BE2C (cell line): ENCODE measurements around the gene GALP.
"Not testable (repeated sequence)": the region's sequence is repeated elsewhere in the genome, so short reads cannot be mapped to it uniquely, and the experiment has no call there.

Experiments used
- DNase-seq: peaks from one replicate; pipeline ENCODE4 v3.0.0-alpha.2; 2020
- H3K27me3 ChIP-seq: fragments of 250-450 bp; sonication (Bioruptor Pico); 2 replicates; pipeline ENCODE4 v1.5.1; 2020; ENCODE audit warnings: mild to moderate bottlenecking
- H3K36me3 ChIP-seq: fragments of 250-450 bp; sonication (Bioruptor Pico); 2 replicates; pipeline ENCODE4 v1.5.1; 2020; ENCODE audit warnings: mild to moderate bottlenecking
- H3K4me1 ChIP-seq: fragments of 250-450 bp; sonication (Bioruptor Pico); 2 replicates; pipeline ENCODE4 v1.5.1; 2020
- H3K4me3 ChIP-seq: 2 replicates; pipeline ENCODE4 v1.5.1; 2011; ENCODE audit warnings: low read depth, low read length
- H3K9me3 ChIP-seq: fragments of 250-450 bp; sonication (Bioruptor Pico); 2 replicates; pipeline ENCODE4 v1.5.1; 2020
- CTCF ChIP-seq: IDR thresholded peaks from 2 replicates; pipeline ENCODE4 v1.5.1; 2012; ENCODE audit warnings: mild to moderate bottlenecking, low read depth, low read length

GALP gene

GRCh38 chr19:56193981-56194640 is 18.3 kb downstream of the GALP start:
- Histone ChIP-seq H3K9me3 (no peaks in the 10 kb centered on the region), H3K4me3 (no peak overlapping the region), H3K4me1 (no peaks in the 10 kb centered on the region), H3K27me3 (peaks cover 4% of the 10 kb centered on the region), H3K36me3 (no peaks in the 10 kb centered on the region)
- no peak for TF ChIP-seq CTCF
- no peak for DNase-seq

GRCh38 chr19:56197646-56198045 is 21.8 kb downstream of the GALP start, which contains the start of gene ZSCAN5B:
TSS of gene ZSCAN5B (minus strand) at chr19:56197783. CDS start at chr19:56193052, 4,731 bp downstream.
- not testable (repeated sequence) for H3K4me3 ChIP-seq, H3K4me1 ChIP-seq, H3K9me3 ChIP-seq, DNase-seq, H3K36me3 ChIP-seq
- H3K27me3 ChIP-seq, result peaks cover 21% of the 10 kb centered on the region

GRCh38 chr19:56199687-56200086 is 23.9 kb downstream of the GALP start:
- Histone ChIP-seq H3K36me3 (no peaks in the 10 kb centered on the region), H3K27me3 (peaks cover 25% of the 10 kb centered on the region), H3K9me3 (no peaks in the 10 kb centered on the region), H3K4me1 (no peaks in the 10 kb centered on the region), H3K4me3 (no peak overlapping the region)
- no peak for DNase-seq
- no peak for TF ChIP-seq CTCF

- no peaks in the 10 kb centered on the region for H3K36me3 ChIP-seq
- no peak within 1 kb of the TSS for H3K4me3 ChIP-seq
- no peaks in the 10 kb centered on the region for H3K9me3 ChIP-seq
- H3K27me3 ChIP-seq, result peaks cover 28% of the 10 kb centered on the region
- no peak for TF ChIP-seq CTCF
- DNase-seq, result no peak
- H3K4me1 ChIP-seq, result no peaks in the 10 kb centered on the region
Measured at GRCh38 chr19:56201973-56202372, 26.2 kb downstream of the GALP start, which contains the start of gene ZSCAN5C. TSS of gene ZSCAN5C (plus strand) at chr19:56202273. CDS start at chr19:56205914, 3,641 bp downstream.

GRCh38 chr19:56207581-56207980 is 31.8 kb downstream of the GALP start:
- not testable (repeated sequence) for H3K9me3 ChIP-seq, H3K36me3 ChIP-seq

GRCh38 chr19:56209091-56209490 is 33.3 kb downstream of the GALP start:
- H3K4me3 ChIP-seq, result no peak overlapping the region
- H3K36me3 ChIP-seq, result no peaks in the 10 kb centered on the region
- H3K4me1 ChIP-seq, result no peaks in the 10 kb centered on the region
- H3K27me3 ChIP-seq, result peaks cover 4% of the 10 kb centered on the region
- no peaks in the 10 kb centered on the region for H3K9me3 ChIP-seq
- no peak for DNase-seq
- TF ChIP-seq CTCF, result no peak

More at GRCh38 chr19:56207581-56207980, 31.8 kb downstream of the GALP start:
- peaks cover 12% of the 10 kb centered on the region for H3K27me3 ChIP-seq
- not testable (repeated sequence) for H3K4me1 ChIP-seq, DNase-seq, H3K4me3 ChIP-seq

GRCh38 chr19:56210036-56210435 is 34.2 kb downstream of the GALP start:
- H3K9me3 ChIP-seq, H3K36me3 ChIP-seq, H3K27me3 ChIP-seq, DNase-seq, H3K4me1 ChIP-seq, H3K4me3 ChIP-seq: not testable (repeated sequence)
